HG02798 (cell line): ENCODE results near the gene FABP3.
"Not testable (repeated sequence)": the region's sequence is repeated elsewhere in the genome, so short reads cannot be mapped to it uniquely, and the experiment has no call there.

Experiments used
- ATAC-seq: cut with Tn5 transposase; IDR thresholded peaks from one replicate; pipeline ENCODE4 v1.9.1; 2021; ENCODE audit warnings: mild to moderate bottlenecking; ENCODE audit not compliant: unreplicated experiment, poor library complexity

Gene FABP3

GRCh38 chr1:31400393-31400792 is 27.5 kb upstream of the FABP3 start:
- ATAC-seq: no peak

GRCh38 chr1:31399976-31400375 is 27.1 kb upstream of the FABP3 start:
- no peak for ATAC-seq

GRCh38 chr1:31398246-31398645 is 25.4 kb upstream of the FABP3 start:
- no peak for ATAC-seq

- ATAC-seq: no peak
These were observed 24.7 kb upstream of the FABP3 start for GRCh38 chr1:31397360-31398095.

GRCh38 chr1:31396633-31397351 is 23.9 kb upstream of the FABP3 start:
- ATAC-seq: no peak

GRCh38 chr1:31394584-31395193 is 21.8 kb upstream of the FABP3 start:
- peak; percentile 83 for ATAC-seq

GRCh38 chr1:31393463-31393862 is 20.6 kb upstream of the FABP3 start:
- no peak for ATAC-seq

GRCh38 chr1:31390071-31390470 is 17.2 kb upstream of the FABP3 start:
- no peak for ATAC-seq

- ATAC-seq: no peak
These were observed 16.7 kb upstream of the FABP3 start for GRCh38 chr1:31389616-31390015.

- no peak for ATAC-seq
These were observed 14.7 kb upstream of the FABP3 start for GRCh38 chr1:31387612-31388011.

- not testable (repeated sequence) for ATAC-seq
These were observed 13.8 kb upstream of the FABP3 start for GRCh38 chr1:31386576-31387243.

GRCh38 chr1:31383967-31384366 is 11.1 kb upstream of the FABP3 start:
- no peak for ATAC-seq

GRCh38 chr1:31382379-31382989 is 9.6 kb upstream of the FABP3 start:
- ATAC-seq: no peak

GRCh38 chr1:31381394-31382294 is 8.8 kb upstream of the FABP3 start:
- no peak for ATAC-seq

- ATAC-seq: no peak
These were observed 7.3 kb upstream of the FABP3 start for GRCh38 chr1:31380181-31380580.

GRCh38 chr1:31378001-31378400 is 5.1 kb upstream of the FABP3 start:
- ATAC-seq: no peak

GRCh38 chr1:31377364-31377863 is 4.5 kb upstream of the FABP3 start:
- no peak for ATAC-seq

- no peak for ATAC-seq
These were observed 3.7 kb upstream of the FABP3 start for GRCh38 chr1:31376375-31377134.
